ENCODE data around the gene SMOC2. TPM values are rescaled to one million over a fixed set of nuclear protein-coding genes. Genes with fewer than 3 reads are reported as not detected.

The SMOC2 gene
- total RNA-seq, 1 experiment from 2014 or later: 0.42 TPM

GRCh38 chr6:168574075-168574698 lies 133.2 kb downstream of the SMOC2 start:
- POLR2A ChIA-PET: no interaction called here
- intact Hi-C loops (cut with micrococcal nuclease): no loop called here
- no peaks in the 10 kb centered on the region for H3K27me3 ChIP-seq (ENCODE audit: insufficient read depth, low read length)
- H3K79me2 ChIP-seq (ENCODE audit: insufficient read depth, low read length): no peaks in the 10 kb centered on the region
- H3K9me3 ChIP-seq (ENCODE audit: control insufficient read depth in 1 of 2, insufficient read depth in 1 of 2, low read depth in 1 of 2, low read length in 2 of 2): no peaks in the 10 kb centered on the region
- ATAC-seq (no peak), DNase-seq (ENCODE audit: low read depth, low spot score) (no peak)
- H3K9me2 ChIP-seq (ENCODE audit: insufficient read depth): no peaks in the 10 kb centered on the region
- no peaks in the 10 kb centered on the region for H4K20me1 ChIP-seq (ENCODE audit: insufficient read depth)
- no peaks in the 10 kb centered on the region for H3K36me3 ChIP-seq (ENCODE audit: control insufficient read depth in 1 of 2, insufficient read depth in 2 of 2, low read length in 2 of 2)
- no peak overlapping the region for H3K9ac ChIP-seq (ENCODE audit: low read length)
- BruUV-seq (replicated peaks): no TSS peak
- no peak overlapping the region for H3K4me3 ChIP-seq (replicated peaks in 1 of 2; ENCODE audit: low read depth in 1 of 2, low read length in 2 of 2)
- RAD21 ChIA-PET (ENCODE audit: low non-redundant PET in 1 of 2, low total read pairs in 2 of 2, uncharacterized antibody in 2 of 2, unreplicated experiment in 2 of 2): no interaction called here
- H3K4me2 ChIP-seq (ENCODE audit: low read length): no peak overlapping the region
- CTCF ChIA-PET: no interaction called here
- no peak overlapping the region for H2AFZ ChIP-seq (ENCODE audit: low read depth, low read length, poor library complexity, severe bottlenecking)
- H3K4me1 ChIP-seq (ENCODE audit: control insufficient read depth in 1 of 2, insufficient read depth in 2 of 2, low read length in 2 of 2): peaks cover 0 to 4% of the 10 kb centered on the region in 2 experiments; a peak in 1 of 4 replicates
- H3K27ac ChIP-seq (ENCODE audit: low read depth, low read length): no peak overlapping the region
- no peak for TF ChIP-seq CEBPB (IDR thresholded peaks at IDR 0.05; ENCODE audit: low read depth)
- no peak for TF ChIP-seq FOSL1 (IDR thresholded peaks at IDR 0.05; ENCODE audit: low read depth)
- no peak for TF ChIP-seq JUND (IDR thresholded peaks at IDR 0.05)
- TF ChIP-seq RAD21 (IDR thresholded peaks at IDR 0.05; ENCODE audit: low read depth): no peak
- no peak for TF ChIP-seq EZH2 (IDR thresholded peaks at IDR 0.05)
- TF ChIP-seq SIN3A (IDR thresholded peaks at IDR 0.05; ENCODE audit: low read depth): no peak
- no peak for TF ChIP-seq REST (IDR thresholded peaks at IDR 0.05; ENCODE audit: low read depth)
